ENCODE measurements around the gene MAGI1. TPM values are rescaled to one million over a fixed set of nuclear protein-coding genes. Genes with fewer than 3 reads are reported as not detected.

Gene MAGI1
- total RNA-seq, 1 donor from 2014 or later, result 10.6 TPM

GRCh38 chr3:65445573-65446169, 593.0 kb downstream of the MAGI1 start:
- no peak for DNase-seq (ENCODE audit: low read depth)

- DNase-seq (ENCODE audit: low read depth), result no peak
Measured at GRCh38 chr3:65444447-65444815, 594.3 kb downstream of the MAGI1 start.

- DNase-seq (ENCODE audit: low read depth), result no peak
Measured at GRCh38 chr3:65443739-65444446, 594.8 kb downstream of the MAGI1 start.

GRCh38 chr3:65439641-65440284, 599.0 kb downstream of the MAGI1 start:
- DNase-seq (ENCODE audit: low read depth), result peak; percentile 71

GRCh38 chr3:65438612-65439011, 600.1 kb downstream of the MAGI1 start:
- no peak for DNase-seq (ENCODE audit: low read depth)

GRCh38 chr3:65438096-65438495, 600.6 kb downstream of the MAGI1 start:
- no peak for DNase-seq (ENCODE audit: low read depth)

- DNase-seq (ENCODE audit: low read depth), result peak; percentile 30
Measured at GRCh38 chr3:65436580-65436979, 602.1 kb downstream of the MAGI1 start.

- no peak for DNase-seq (ENCODE audit: low read depth)
Measured at GRCh38 chr3:65433480-65433879, 605.2 kb downstream of the MAGI1 start.

GRCh38 chr3:65432388-65433003, 606.2 kb downstream of the MAGI1 start:
- DNase-seq (ENCODE audit: low read depth), result no peak

- peak; percentile 24 for DNase-seq (ENCODE audit: low read depth)
Measured at GRCh38 chr3:65425880-65426279, 612.8 kb downstream of the MAGI1 start.

GRCh38 chr3:65422154-65422553, 616.6 kb downstream of the MAGI1 start:
- no peak for DNase-seq (ENCODE audit: low read depth)

GRCh38 chr3:65419233-65419632, 619.5 kb downstream of the MAGI1 start:
- DNase-seq (ENCODE audit: low read depth), result no peak

- DNase-seq (ENCODE audit: low read depth), result no peak
Measured at GRCh38 chr3:65413891-65414290, 624.8 kb downstream of the MAGI1 start.

GRCh38 chr3:65412588-65412987, 626.1 kb downstream of the MAGI1 start:
- peak; percentile 44 for DNase-seq (ENCODE audit: low read depth)

GRCh38 chr3:65411367-65411766, 627.4 kb downstream of the MAGI1 start:
- no peak for DNase-seq (ENCODE audit: low read depth)

GRCh38 chr3:65409176-65409569, 629.5 kb downstream of the MAGI1 start:
- DNase-seq (ENCODE audit: low read depth), result no peak

- DNase-seq (ENCODE audit: low read depth), result no peak
Measured at GRCh38 chr3:65408531-65409175, 630.1 kb downstream of the MAGI1 start.

- DNase-seq (ENCODE audit: low read depth), result no peak
Measured at GRCh38 chr3:65406470-65406869, 632.2 kb downstream of the MAGI1 start.

GRCh38 chr3:65402597-65402996, 636.1 kb downstream of the MAGI1 start:
- peak; percentile 96 for DNase-seq (ENCODE audit: low read depth)

GRCh38 chr3:65401359-65402305, 637.1 kb downstream of the MAGI1 start:
- no peak for DNase-seq (ENCODE audit: low read depth)

GRCh38 chr3:65400899-65401298, 637.8 kb downstream of the MAGI1 start:
- no peak for DNase-seq (ENCODE audit: low read depth)
